Subcutaneous adipose tissue (tissue), 4 donors: ENCODE data around the gene ROBO1. TPM values are rescaled to one million over a fixed set of nuclear protein-coding genes. Genes with fewer than 3 reads are reported as not detected.

Source experiments
- total RNA-seq, 4 donors: library from RNA; depleted of rRNA; stranded (reverse); fragments of >200 nt; gene quantifications; one replicate each; pipeline ENCODE4 v1.1.0, GENCODE V29; 2016
- TF ChIP-seq, protein P1 (sequence below): fragments of 450-650 bp; IDR thresholded peaks from one replicate; pipeline ENCODE4 v1.5.1; 2016; ENCODE audit warnings: low read depth, mild to moderate bottlenecking, control low read depth, antibody characterized with exemption, moderate library complexity

The ROBO1 gene
- total RNA-seq, 4 donors from 2014 or later = 26.6 to 34.0 (median 30.8) TPM

DNA sequence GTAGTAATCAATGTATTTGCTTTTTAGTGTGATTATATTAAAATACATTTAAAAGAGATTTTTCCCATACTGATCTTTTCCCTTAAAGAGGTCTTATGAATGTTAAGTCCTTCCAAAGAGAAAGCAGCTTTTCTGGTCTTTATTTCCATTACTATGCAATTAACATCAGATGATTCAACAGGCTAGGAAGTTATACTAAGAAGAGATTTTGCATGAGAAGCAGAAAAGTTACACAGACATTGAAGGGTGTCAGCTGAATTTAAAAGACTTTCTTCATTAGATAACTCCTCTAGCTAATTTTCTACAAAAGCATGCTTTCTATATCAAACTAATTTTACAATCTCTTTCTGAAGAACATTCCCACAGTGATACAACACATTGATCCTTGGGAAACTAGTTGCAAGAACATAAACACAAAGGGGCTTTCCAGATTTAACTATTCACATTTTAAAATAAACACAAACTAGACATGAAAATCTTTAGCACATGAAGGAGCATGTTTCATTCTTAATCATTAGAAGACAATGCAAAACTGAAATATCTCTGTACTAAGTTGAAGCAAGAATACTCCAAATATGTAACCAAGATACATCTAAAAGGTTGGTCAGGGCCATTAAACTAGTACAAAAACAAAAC, 965.8 kb downstream of the ROBO1 start:
- TF ChIP-seq, protein P1, sequence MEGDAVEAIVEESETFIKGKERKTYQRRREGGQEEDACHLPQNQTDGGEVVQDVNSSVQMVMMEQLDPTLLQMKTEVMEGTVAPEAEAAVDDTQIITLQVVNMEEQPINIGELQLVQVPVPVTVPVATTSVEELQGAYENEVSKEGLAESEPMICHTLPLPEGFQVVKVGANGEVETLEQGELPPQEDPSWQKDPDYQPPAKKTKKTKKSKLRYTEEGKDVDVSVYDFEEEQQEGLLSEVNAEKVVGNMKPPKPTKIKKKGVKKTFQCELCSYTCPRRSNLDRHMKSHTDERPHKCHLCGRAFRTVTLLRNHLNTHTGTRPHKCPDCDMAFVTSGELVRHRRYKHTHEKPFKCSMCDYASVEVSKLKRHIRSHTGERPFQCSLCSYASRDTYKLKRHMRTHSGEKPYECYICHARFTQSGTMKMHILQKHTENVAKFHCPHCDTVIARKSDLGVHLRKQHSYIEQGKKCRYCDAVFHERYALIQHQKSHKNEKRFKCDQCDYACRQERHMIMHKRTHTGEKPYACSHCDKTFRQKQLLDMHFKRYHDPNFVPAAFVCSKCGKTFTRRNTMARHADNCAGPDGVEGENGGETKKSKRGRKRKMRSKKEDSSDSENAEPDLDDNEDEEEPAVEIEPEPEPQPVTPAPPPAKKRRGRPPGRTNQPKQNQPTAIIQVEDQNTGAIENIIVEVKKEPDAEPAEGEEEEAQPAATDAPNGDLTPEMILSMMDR = no peak

GRCh38 chr3:78799681-78800080, 968.1 kb downstream of the ROBO1 start:
- TF ChIP-seq, protein P1 = no peak

DNA sequence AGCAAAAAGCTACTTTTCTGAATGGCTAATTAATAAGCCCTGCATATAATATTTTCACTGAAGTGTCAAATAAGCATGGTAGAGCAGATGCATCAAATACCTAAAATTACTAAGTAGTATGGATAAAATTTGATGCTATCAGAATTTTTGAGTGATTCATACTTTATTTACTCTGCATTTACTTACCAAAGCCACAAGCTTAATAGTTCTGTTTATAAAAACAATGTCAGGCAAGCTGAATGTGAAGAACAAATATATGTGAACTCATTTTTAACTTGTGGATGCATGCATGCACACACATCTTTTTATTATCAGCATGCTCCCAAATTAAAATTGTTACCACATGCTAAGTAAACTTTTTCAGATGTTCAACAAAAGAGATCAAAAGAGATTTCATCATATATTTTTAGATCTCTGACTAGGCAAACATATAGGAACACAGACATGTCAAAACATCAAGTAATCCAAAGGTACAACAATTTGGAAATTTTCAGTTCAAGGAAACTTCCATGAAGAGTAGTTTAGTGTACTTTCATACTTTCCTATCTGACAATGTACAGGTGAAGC, 969.4 kb downstream of the ROBO1 start:
- TF ChIP-seq, protein P1 = no peak

- TF ChIP-seq, protein P1 = no peak
Observed at GRCh38 chr3:78794431-78794830, 973.4 kb downstream of the ROBO1 start.

- TF ChIP-seq, protein P1 = no peak
Observed at GRCh38 chr3:78792733-78793132, 975.1 kb downstream of the ROBO1 start.

DNA sequence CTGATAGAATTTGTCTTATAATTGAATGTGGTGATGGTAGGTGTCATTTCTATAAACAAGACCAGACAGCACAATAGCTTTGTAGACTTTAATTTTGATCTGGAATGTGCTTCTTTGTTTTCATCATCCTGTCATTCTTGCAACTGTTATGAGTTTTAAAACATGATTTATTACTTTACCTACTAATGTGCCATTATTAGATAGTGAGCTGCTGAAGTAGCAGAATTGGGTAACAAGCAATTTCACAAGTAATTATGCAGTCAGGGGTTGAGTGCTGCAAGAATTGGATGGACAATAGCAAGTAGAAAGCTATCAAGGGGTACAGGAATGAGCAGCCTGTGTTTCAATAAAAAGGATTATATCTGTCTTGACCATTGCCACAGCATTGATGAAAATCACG, 975.6 kb downstream of the ROBO1 start:
- TF ChIP-seq, protein P1 = no peak

- TF ChIP-seq, protein P1 = no peak
Observed at GRCh38 chr3:78791753-78792152, 976.0 kb downstream of the ROBO1 start.
